Uterus (tissue), 2 donors: Measurements from ENCODE around the gene GAS1.

Experiments
- POLR2A ChIP-seq, 2 donors: fragments of 450-650 bp; IDR thresholded peaks; one replicate each; pipeline ENCODE4 v1.6.1; 2016; ENCODE audit warnings: antibody characterized with exemption in 2 of 2, mild to moderate bottlenecking in 1 of 2, moderate library complexity in 1 of 2
- TF ChIP-seq, protein P1 (sequence below), 4 experiments: fragments of 200-600 bp in 2 of 4; fragments of 450-650 bp in 2 of 4; sonication (generic) in 2 of 4; IDR thresholded peaks; one replicate each; pipeline ENCODE4 v1.5.1; 2016 to 2019; ENCODE audit warnings: antibody characterized with exemption in 4 of 4, mild to moderate bottlenecking in 2 of 4, moderate library complexity in 1 of 4

DNA sequence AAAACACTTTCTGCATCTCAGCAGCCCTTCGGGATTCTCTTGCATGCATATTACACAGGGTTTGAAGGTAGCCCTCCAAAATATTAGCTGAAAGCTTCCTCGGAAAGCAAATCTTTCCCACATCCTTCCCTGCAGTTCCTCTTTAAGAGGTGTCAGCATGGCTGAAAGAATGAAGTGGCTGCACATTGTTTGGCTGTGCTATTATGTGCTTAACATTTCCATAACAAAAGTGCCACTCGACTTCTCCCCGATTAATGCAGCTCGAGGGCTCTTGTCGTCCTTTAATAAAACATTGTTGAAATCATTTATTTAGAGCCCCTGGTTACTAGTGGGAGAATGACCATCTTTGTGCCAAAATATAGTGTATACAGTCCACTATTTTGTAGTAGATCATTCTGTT lies 6.5 kb downstream of the GAS1 start:
- TF ChIP-seq, protein P1, sequence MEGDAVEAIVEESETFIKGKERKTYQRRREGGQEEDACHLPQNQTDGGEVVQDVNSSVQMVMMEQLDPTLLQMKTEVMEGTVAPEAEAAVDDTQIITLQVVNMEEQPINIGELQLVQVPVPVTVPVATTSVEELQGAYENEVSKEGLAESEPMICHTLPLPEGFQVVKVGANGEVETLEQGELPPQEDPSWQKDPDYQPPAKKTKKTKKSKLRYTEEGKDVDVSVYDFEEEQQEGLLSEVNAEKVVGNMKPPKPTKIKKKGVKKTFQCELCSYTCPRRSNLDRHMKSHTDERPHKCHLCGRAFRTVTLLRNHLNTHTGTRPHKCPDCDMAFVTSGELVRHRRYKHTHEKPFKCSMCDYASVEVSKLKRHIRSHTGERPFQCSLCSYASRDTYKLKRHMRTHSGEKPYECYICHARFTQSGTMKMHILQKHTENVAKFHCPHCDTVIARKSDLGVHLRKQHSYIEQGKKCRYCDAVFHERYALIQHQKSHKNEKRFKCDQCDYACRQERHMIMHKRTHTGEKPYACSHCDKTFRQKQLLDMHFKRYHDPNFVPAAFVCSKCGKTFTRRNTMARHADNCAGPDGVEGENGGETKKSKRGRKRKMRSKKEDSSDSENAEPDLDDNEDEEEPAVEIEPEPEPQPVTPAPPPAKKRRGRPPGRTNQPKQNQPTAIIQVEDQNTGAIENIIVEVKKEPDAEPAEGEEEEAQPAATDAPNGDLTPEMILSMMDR (IDR thresholded peaks at IDR 0.05): no peak
- no peak for TF ChIP-seq POLR2A (IDR thresholded peaks at IDR 0.05)
